ENCODE measurements around the gene WDFY4. TPM values are rescaled to one million over a fixed set of nuclear protein-coding genes. Genes with fewer than 3 reads are reported as not detected.

The WDFY4 gene
- total RNA-seq, 1 donor from 2014 or later, result 0.25 TPM

DNA sequence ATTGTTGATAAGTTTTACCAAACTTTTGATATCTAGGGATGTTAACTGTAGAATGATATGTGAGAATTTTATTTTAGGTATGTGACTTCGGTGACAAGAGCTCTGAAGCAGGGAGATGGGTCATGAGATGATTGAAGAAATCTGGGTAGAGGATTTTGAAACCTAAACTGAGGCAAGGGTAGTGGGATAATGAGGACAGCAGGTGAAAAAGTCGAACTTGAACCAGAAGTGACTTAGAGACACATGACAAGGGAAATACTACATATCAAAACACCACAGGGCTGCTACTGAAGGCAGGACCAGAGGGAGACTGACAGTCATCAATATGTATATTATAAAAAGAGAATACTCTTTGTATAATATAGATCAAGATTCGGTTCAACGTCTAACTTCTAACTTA lies 113.2 kb downstream of the WDFY4 start:
- Mint-ChIP-seq H3K36me3 (ENCODE audit: low read depth, unreplicated experiment) (no peaks in the 10 kb centered on the region), H3K4me3 (ENCODE audit: unreplicated experiment) (no peak overlapping the region), H3K4me1 (ENCODE audit: low read depth, unreplicated experiment) (no peaks in the 10 kb centered on the region), H3K27ac (ENCODE audit: unreplicated experiment) (no peak overlapping the region), H3K27me3 (ENCODE audit: low read depth, unreplicated experiment) (peaks cover 8% of the 10 kb centered on the region), H3K9me3 (ENCODE audit: unreplicated experiment) (no peaks in the 10 kb centered on the region)
- Histone ChIP-seq H3K9me3 (ENCODE audit: insufficient read depth, low read depth, low read length) (peaks cover 3% of the 10 kb centered on the region), H3K4me3 (ENCODE audit: insufficient read depth, low read depth, low read length) (no peak overlapping the region), H3K4me1 (ENCODE audit: insufficient read depth, low read length) (no peaks in the 10 kb centered on the region), H3K27me3 (ENCODE audit: insufficient read depth, low read length) (no peaks in the 10 kb centered on the region), H4K20me1 (ENCODE audit: insufficient read depth, low read length) (no peaks in the 10 kb centered on the region), H3K4me2 (ENCODE audit: low read length) (no peak overlapping the region), H2AFZ (ENCODE audit: low read depth, low read length) (no peak overlapping the region), H3K27ac (ENCODE audit: low read depth, low read length) (no peak overlapping the region), H3K79me2 (ENCODE audit: insufficient read depth, low read length) (no peaks in the 10 kb centered on the region), H3K36me3 (ENCODE audit: insufficient read depth, low read length) (no peaks in the 10 kb centered on the region), H3K9ac (ENCODE audit: low read length) (no peak overlapping the region)
- FAIRE-seq (no peak), DNase-seq (ENCODE audit: low read depth) (no peak)
- no peak for TF ChIP-seq EZH2 (IDR thresholded peaks at IDR 0.05; ENCODE audit: insufficient read depth, low read length)
- TF ChIP-seq, protein P1, sequence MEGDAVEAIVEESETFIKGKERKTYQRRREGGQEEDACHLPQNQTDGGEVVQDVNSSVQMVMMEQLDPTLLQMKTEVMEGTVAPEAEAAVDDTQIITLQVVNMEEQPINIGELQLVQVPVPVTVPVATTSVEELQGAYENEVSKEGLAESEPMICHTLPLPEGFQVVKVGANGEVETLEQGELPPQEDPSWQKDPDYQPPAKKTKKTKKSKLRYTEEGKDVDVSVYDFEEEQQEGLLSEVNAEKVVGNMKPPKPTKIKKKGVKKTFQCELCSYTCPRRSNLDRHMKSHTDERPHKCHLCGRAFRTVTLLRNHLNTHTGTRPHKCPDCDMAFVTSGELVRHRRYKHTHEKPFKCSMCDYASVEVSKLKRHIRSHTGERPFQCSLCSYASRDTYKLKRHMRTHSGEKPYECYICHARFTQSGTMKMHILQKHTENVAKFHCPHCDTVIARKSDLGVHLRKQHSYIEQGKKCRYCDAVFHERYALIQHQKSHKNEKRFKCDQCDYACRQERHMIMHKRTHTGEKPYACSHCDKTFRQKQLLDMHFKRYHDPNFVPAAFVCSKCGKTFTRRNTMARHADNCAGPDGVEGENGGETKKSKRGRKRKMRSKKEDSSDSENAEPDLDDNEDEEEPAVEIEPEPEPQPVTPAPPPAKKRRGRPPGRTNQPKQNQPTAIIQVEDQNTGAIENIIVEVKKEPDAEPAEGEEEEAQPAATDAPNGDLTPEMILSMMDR (IDR thresholded peaks at IDR 0.05; ENCODE audit: insufficient read depth, low read depth, low read length), result no peak

GRCh38 chr10:48798481-48799254 lies 114.0 kb downstream of the WDFY4 start:
- DNase-seq (ENCODE audit: low read depth), result no peak

More at GRCh38 chr10:48798481-48799254, 114.0 kb downstream of the WDFY4 start:
- Histone ChIP-seq H3K9ac (ENCODE audit: low read length) (no peak overlapping the region), H2AFZ (ENCODE audit: low read depth, low read length) (no peak overlapping the region), H3K4me3 (ENCODE audit: insufficient read depth, low read depth, low read length) (no peak overlapping the region), H3K27ac (ENCODE audit: low read depth, low read length) (no peak overlapping the region), H3K9me3 (ENCODE audit: insufficient read depth, low read depth, low read length) (peaks cover 3% of the 10 kb centered on the region), H4K20me1 (ENCODE audit: insufficient read depth, low read length) (no peaks in the 10 kb centered on the region), H3K4me1 (ENCODE audit: insufficient read depth, low read length) (no peaks in the 10 kb centered on the region), H3K27me3 (ENCODE audit: insufficient read depth, low read length) (no peaks in the 10 kb centered on the region), H3K79me2 (ENCODE audit: insufficient read depth, low read length) (no peaks in the 10 kb centered on the region), H3K36me3 (ENCODE audit: insufficient read depth, low read length) (no peaks in the 10 kb centered on the region), H3K4me2 (ENCODE audit: low read length) (no peak overlapping the region)
- Mint-ChIP-seq H3K9me3 (ENCODE audit: unreplicated experiment) (no peaks in the 10 kb centered on the region), H3K4me3 (ENCODE audit: unreplicated experiment) (no peak overlapping the region), H3K4me1 (ENCODE audit: low read depth, unreplicated experiment) (peaks cover 2% of the 10 kb centered on the region), H3K27me3 (ENCODE audit: low read depth, unreplicated experiment) (peaks cover 6% of the 10 kb centered on the region), H3K36me3 (ENCODE audit: low read depth, unreplicated experiment) (no peaks in the 10 kb centered on the region), H3K27ac (ENCODE audit: unreplicated experiment) (no peak overlapping the region)
- TF ChIP-seq, protein P1 (IDR thresholded peaks at IDR 0.05; ENCODE audit: insufficient read depth, low read depth, low read length), result no peak
- no peak for FAIRE-seq

Data from astrocyte (in vitro differentiated cells and primary cell).